HepG2 (cell line): Measurements from ENCODE around the gene SUZ12. TPM values are rescaled to one million over a fixed set of nuclear protein-coding genes. Genes with fewer than 3 reads are reported as not detected.

Experiments
- MED1 ChIP-seq: sonication (generic); formaldehyde crosslinking; IDR thresholded peaks from 2 replicates; pipeline ENCODE4 v1.4.0; 2020; ENCODE audit warnings: missing genetic modification reagents
- PHF20 ChIP-seq: sonication (generic); formaldehyde crosslinking; IDR thresholded peaks from 2 replicates; pipeline ENCODE4 v1.5.0; 2020; ENCODE audit warnings: mild to moderate bottlenecking, missing genetic modification reagents
- TGIF2 ChIP-seq: IDR thresholded peaks from 2 replicates; pipeline ENCODE4 v1.6.1; 2016; ENCODE audit warnings: control low read depth, missing compliant biosample characterization
- TSC22D2 ChIP-seq: sonication (generic); formaldehyde crosslinking; IDR thresholded peaks from 2 replicates; pipeline ENCODE4 v1.5.1; 2020; ENCODE audit warnings: missing genetic modification reagents, mild to moderate bottlenecking, borderline replicate concordance
- WIZ ChIP-seq: sonication (generic); formaldehyde crosslinking; IDR thresholded peaks from 2 replicates; pipeline ENCODE4 v1.5.1; 2020; ENCODE audit warnings: mild to moderate bottlenecking, missing genetic modification reagents
- ZC3H13 ChIP-seq: sonication (generic); formaldehyde crosslinking; IDR thresholded peaks from 2 replicates; pipeline ENCODE4 v1.8.1; 2023; ENCODE audit warnings: mild to moderate bottlenecking, missing genetic modification reagents, moderate library complexity
- ZKSCAN5 ChIP-seq: sonication (generic); formaldehyde crosslinking; IDR thresholded peaks from 2 replicates; pipeline ENCODE4 v1.5.1; 2020; ENCODE audit warnings: mild to moderate bottlenecking, missing genetic modification reagents
- ZNF20 ChIP-seq: sonication (generic); formaldehyde crosslinking; IDR thresholded peaks from 2 replicates; pipeline ENCODE4 v1.4.0; 2020; ENCODE audit warnings: mild to moderate bottlenecking, moderate library complexity, missing genetic modification reagents
- ZNF296 ChIP-seq: sonication (generic); formaldehyde crosslinking; conservative IDR thresholded peaks from 2 replicates; pipeline ENCODE4 v1.5.0; 2020; ENCODE audit warnings: mild to moderate bottlenecking, missing genetic modification reagents
- ZNF772 ChIP-seq: sonication (generic); formaldehyde crosslinking; IDR thresholded peaks from 2 replicates; pipeline ENCODE4 v1.5.0; 2020; ENCODE audit warnings: mild to moderate bottlenecking, missing genetic modification reagents
- ZSCAN31 ChIP-seq: sonication (generic); formaldehyde crosslinking; IDR thresholded peaks from 2 replicates; pipeline ENCODE4 v1.5.0; 2020; ENCODE audit warnings: low read depth, mild to moderate bottlenecking, missing genetic modification reagents
- ZSCAN9 ChIP-seq: IDR thresholded peaks from 2 replicates; pipeline ENCODE4 v1.6.1; 2016; ENCODE audit warnings: borderline replicate concordance
- polyA plus RNA-seq, 8 experiments: library from polyadenylated mRNA; depleted of rRNA in 3 of 8; stranded (reverse) in 7 of 8; unstranded in 1 of 8; fragments of >200 nt; fragmentation: Illumina TruSeq in 4 of 8; extraction: Trizol in 4 of 8; gene quantifications; 2 replicates each; pipeline versions ENCODE4 v1.2.1 to v1.2.3, GENCODE V29; 2011 to 2016; ENCODE audit warnings: low read depth in 4 of 8, missing spikeins in 1 of 8, mixed read lengths in 1 of 8; ENCODE audit not compliant: insufficient read depth in 1 of 8
- total RNA-seq, 5 experiments: library from RNA; depleted of rRNA; stranded (reverse); fragments of >200 nt; fragmentation: Illumina TruSeq; extraction: Trizol; gene quantifications; 2 replicates each; pipeline ENCODE4 v1.2.3, GENCODE V29; 2016; ENCODE audit warnings: low read depth in 1 of 5
- TF ChIP-seq, protein P1 (sequence below): sonication (generic); formaldehyde crosslinking; IDR thresholded peaks from 2 replicates; pipeline ENCODE4 v1.5.1; 2020; ENCODE audit warnings: missing genetic modification reagents, mild to moderate bottlenecking, borderline replicate concordance
- TF ChIP-seq, protein P2 (sequence below): IDR thresholded peaks from 2 replicates; pipeline ENCODE4 v1.6.1; 2016; ENCODE audit warnings: low read depth, missing genetic modification reagents, missing compliant biosample characterization
- TF ChIP-seq, protein P3 (sequence below): IDR thresholded peaks from 2 replicates; pipeline ENCODE4 v1.6.1; 2012; ENCODE audit warnings: inconsistent platforms
- TF ChIP-seq, protein P4 (sequence below): sonication (generic); formaldehyde crosslinking; IDR thresholded peaks from 2 replicates; pipeline ENCODE4 v1.5.1; 2020; ENCODE audit warnings: mild to moderate bottlenecking, missing genetic modification reagents, moderate library complexity
- TF ChIP-seq, protein P5 (sequence below): sonication (generic); formaldehyde crosslinking; IDR thresholded peaks from 2 replicates; pipeline ENCODE4 v1.9.0; 2022; ENCODE audit warnings: missing genetic modification reagents, mild to moderate bottlenecking, borderline replicate concordance
- TF ChIP-seq, protein P6 (sequence below): sonication (generic); formaldehyde crosslinking; IDR thresholded peaks from 2 replicates; pipeline ENCODE4 v1.8.0; 2022; ENCODE audit warnings: mild to moderate bottlenecking, missing genetic modification reagents, moderate library complexity

SUZ12 gene
- total and polyA plus RNA-seq, 2 of the 13 experiments (the other 11 are each of a cell fraction or from before 2014, with no cell fraction given), result 11.7 to 15.6 TPM

DNA sequence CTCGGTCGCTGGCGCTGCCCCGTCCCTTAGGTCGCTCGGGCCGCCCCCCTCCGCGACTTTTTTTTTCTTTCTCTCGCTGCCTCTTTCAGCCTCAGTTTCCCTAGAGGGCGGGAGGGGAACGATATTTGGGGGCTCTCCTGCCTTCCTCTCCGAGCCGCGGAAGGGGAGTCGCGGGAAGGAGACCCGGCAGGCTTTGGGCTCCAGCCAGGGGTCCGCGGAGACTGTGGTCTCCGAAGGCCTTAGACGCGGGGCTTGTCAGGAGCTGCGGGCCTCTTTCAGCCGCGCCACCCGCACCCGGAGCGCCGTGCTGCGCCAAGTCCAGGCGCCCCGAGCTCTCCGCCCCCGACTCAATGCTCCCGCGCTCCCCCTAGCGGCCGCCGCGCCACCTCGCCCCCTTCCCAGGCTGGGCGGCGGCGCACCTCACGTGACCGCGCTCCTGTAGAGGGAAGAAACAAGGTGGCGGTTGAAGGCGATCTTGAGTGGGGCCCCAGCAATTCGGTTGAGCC is 70.2 kb downstream of the SUZ12 start, which contains the start of gene LRRC37B (continued):
- TF ChIP-seq, protein P1, sequence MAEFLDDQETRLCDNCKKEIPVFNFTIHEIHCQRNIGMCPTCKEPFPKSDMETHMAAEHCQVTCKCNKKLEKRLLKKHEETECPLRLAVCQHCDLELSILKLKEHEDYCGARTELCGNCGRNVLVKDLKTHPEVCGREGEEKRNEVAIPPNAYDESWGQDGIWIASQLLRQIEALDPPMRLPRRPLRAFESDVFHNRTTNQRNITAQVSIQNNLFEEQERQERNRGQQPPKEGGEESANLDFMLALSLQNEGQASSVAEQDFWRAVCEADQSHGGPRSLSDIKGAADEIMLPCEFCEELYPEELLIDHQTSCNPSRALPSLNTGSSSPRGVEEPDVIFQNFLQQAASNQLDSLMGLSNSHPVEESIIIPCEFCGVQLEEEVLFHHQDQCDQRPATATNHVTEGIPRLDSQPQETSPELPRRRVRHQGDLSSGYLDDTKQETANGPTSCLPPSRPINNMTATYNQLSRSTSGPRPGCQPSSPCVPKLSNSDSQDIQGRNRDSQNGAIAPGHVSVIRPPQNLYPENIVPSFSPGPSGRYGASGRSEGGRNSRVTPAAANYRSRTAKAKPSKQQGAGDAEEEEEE (CRISPR knock-in tag), result no peak
- peak; percentile 43; the same call in 1 of the 2 replicates for TF ChIP-seq ZSCAN9 (CRISPR knock-in tag)
- 0 out of 2 replicates have a peak, but pooled peaks have one; percentile 41 for TF ChIP-seq ZNF772 (CRISPR knock-in tag)
- TF ChIP-seq, protein P2, sequence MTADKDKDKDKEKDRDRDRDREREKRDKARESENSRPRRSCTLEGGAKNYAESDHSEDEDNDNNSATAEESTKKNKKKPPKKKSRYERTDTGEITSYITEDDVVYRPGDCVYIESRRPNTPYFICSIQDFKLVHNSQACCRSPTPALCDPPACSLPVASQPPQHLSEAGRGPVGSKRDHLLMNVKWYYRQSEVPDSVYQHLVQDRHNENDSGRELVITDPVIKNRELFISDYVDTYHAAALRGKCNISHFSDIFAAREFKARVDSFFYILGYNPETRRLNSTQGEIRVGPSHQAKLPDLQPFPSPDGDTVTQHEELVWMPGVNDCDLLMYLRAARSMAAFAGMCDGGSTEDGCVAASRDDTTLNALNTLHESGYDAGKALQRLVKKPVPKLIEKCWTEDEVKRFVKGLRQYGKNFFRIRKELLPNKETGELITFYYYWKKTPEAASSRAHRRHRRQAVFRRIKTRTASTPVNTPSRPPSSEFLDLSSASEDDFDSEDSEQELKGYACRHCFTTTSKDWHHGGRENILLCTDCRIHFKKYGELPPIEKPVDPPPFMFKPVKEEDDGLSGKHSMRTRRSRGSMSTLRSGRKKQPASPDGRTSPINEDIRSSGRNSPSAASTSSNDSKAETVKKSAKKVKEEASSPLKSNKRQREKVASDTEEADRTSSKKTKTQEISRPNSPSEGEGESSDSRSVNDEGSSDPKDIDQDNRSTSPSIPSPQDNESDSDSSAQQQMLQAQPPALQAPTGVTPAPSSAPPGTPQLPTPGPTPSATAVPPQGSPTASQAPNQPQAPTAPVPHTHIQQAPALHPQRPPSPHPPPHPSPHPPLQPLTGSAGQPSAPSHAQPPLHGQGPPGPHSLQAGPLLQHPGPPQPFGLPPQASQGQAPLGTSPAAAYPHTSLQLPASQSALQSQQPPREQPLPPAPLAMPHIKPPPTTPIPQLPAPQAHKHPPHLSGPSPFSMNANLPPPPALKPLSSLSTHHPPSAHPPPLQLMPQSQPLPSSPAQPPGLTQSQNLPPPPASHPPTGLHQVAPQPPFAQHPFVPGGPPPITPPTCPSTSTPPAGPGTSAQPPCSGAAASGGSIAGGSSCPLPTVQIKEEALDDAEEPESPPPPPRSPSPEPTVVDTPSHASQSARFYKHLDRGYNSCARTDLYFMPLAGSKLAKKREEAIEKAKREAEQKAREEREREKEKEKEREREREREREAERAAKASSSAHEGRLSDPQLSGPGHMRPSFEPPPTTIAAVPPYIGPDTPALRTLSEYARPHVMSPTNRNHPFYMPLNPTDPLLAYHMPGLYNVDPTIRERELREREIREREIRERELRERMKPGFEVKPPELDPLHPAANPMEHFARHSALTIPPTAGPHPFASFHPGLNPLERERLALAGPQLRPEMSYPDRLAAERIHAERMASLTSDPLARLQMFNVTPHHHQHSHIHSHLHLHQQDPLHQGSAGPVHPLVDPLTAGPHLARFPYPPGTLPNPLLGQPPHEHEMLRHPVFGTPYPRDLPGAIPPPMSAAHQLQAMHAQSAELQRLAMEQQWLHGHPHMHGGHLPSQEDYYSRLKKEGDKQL, result no peak
- TF ChIP-seq, protein P3, sequence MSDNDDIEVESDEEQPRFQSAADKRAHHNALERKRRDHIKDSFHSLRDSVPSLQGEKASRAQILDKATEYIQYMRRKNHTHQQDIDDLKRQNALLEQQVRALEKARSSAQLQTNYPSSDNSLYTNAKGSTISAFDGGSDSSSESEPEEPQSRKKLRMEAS, result peak; percentile 42
- TF ChIP-seq MED1 (CRISPR knock-in tag), result peak; percentile 42; the same call in 1 of the 2 replicates
- TF ChIP-seq, protein P4, sequence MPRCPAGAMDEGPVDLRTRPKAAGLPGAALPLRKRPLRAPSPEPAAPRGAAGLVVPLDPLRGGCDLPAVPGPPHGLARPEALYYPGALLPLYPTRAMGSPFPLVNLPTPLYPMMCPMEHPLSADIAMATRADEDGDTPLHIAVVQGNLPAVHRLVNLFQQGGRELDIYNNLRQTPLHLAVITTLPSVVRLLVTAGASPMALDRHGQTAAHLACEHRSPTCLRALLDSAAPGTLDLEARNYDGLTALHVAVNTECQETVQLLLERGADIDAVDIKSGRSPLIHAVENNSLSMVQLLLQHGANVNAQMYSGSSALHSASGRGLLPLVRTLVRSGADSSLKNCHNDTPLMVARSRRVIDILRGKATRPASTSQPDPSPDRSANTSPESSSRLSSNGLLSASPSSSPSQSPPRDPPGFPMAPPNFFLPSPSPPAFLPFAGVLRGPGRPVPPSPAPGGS (CRISPR knock-in tag), result no peak
- TF ChIP-seq, protein P5, sequence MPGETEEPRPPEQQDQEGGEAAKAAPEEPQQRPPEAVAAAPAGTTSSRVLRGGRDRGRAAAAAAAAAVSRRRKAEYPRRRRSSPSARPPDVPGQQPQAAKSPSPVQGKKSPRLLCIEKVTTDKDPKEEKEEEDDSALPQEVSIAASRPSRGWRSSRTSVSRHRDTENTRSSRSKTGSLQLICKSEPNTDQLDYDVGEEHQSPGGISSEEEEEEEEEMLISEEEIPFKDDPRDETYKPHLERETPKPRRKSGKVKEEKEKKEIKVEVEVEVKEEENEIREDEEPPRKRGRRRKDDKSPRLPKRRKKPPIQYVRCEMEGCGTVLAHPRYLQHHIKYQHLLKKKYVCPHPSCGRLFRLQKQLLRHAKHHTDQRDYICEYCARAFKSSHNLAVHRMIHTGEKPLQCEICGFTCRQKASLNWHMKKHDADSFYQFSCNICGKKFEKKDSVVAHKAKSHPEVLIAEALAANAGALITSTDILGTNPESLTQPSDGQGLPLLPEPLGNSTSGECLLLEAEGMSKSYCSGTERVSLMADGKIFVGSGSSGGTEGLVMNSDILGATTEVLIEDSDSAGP, result no peak; the same call in 1 of the 2 replicates
- no peak for TF ChIP-seq ZKSCAN5 (CRISPR knock-in tag)
- no peak for TF ChIP-seq ZNF20
- TF ChIP-seq, protein P6, sequence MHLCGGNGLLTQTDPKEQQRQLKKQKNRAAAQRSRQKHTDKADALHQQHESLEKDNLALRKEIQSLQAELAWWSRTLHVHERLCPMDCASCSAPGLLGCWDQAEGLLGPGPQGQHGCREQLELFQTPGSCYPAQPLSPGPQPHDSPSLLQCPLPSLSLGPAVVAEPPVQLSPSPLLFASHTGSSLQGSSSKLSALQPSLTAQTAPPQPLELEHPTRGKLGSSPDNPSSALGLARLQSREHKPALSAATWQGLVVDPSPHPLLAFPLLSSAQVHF (CRISPR knock-in tag), result no peak
- TF ChIP-seq ZSCAN31 (CRISPR knock-in tag), result 0 out of 2 replicates have a peak, but pooled peaks have one; percentile 51
- TF ChIP-seq ZC3H13 (CRISPR knock-in tag), result peak; percentile 31; the same call in 1 of the 2 replicates
- TF ChIP-seq WIZ (CRISPR knock-in tag), result no peak
- TF ChIP-seq ZNF296, result no peak
- peak; percentile 47; the same call in 1 of the 2 replicates for TF ChIP-seq PHF20 (CRISPR knock-in tag)
- TF ChIP-seq TGIF2 (CRISPR knock-in tag), result peak; percentile 84
- no peak for TF ChIP-seq TSC22D2 (CRISPR knock-in tag)
